CD4-positive, alpha-beta T cell (primary cell): ENCODE measurements around the gene LALBA. TPM values are rescaled to one million over a fixed set of nuclear protein-coding genes. Genes with fewer than 3 reads are reported as not detected.

Experiments used
- ATAC-seq: fragments of 200-7000 bp; cut with Tn5 transposase; one replicate; pipeline ENCODE4 v1.10.0; 2022; ENCODE audit warnings: mild to moderate bottlenecking; ENCODE audit not compliant: poor library complexity
- CTCF ChIA-PET: fragments of 350-600 bp; sonication (Branson Sonifier 250); formaldehyde crosslinking; loops from one replicate; lab custom pipeline; 2021; ENCODE audit warnings: antibody characterized with exemption, inconsistent platforms; lab: Charles Lee
- POLR2A ChIA-PET: fragments of 350-600 bp; sonication (Branson Sonifier 250); formaldehyde crosslinking; loops from one replicate; lab custom pipeline; 2021; ENCODE audit warnings: antibody characterized with exemption, inconsistent platforms; lab: Charles Lee
- DNase-seq, 14 experiments: peaks; one replicate each; pipeline ENCODE4 v3.0.0-alpha.2; 2013 to 2020; ENCODE audit warnings: mixed read lengths in 2 of 14
- H3K27ac ChIP-seq, 2 donors: one replicate each; pipeline versions ENCODE4 v1.5.1 to v1.7.0; 2013; ENCODE audit warnings: low read length in 2 of 2, low read depth in 1 of 2, mild to moderate bottlenecking in 1 of 2
- H3K27me3 ChIP-seq, 2 experiments: 1 replicate in 1 of 2; 2 replicates in 1 of 2; pipeline versions ENCODE4 v1.6.1 to v1.7.0; 2013; ENCODE audit warnings: low read length in 2 of 2, control low read depth in 1 of 2, mild to moderate bottlenecking in 1 of 2, moderate library complexity in 1 of 2; ENCODE audit not compliant: insufficient read depth in 2 of 2, control insufficient read depth in 1 of 2
- H3K36me3 ChIP-seq: one replicate; pipeline ENCODE4 v1.6.1; 2013; ENCODE audit warnings: low read length, control low read depth; ENCODE audit not compliant: insufficient read depth
- H3K4me1 ChIP-seq: one replicate; pipeline ENCODE4 v1.6.1; 2013; ENCODE audit warnings: low read length, control low read depth; ENCODE audit not compliant: insufficient read depth
- H3K4me3 ChIP-seq: one replicate; pipeline ENCODE4 v1.5.1; 2013; ENCODE audit warnings: mild to moderate bottlenecking, low read length, moderate library complexity
- H3K9me3 ChIP-seq, 2 experiments: 1 replicate in 1 of 2; 2 replicates in 1 of 2; pipeline versions ENCODE4 v1.6.1 to v1.7.0; 2013; ENCODE audit warnings: low read length in 2 of 2, mild to moderate bottlenecking in 2 of 2, control low read depth in 1 of 2, moderate library complexity in 1 of 2; ENCODE audit not compliant: control insufficient read depth in 1 of 2, insufficient read depth in 1 of 2
- H3K27ac Mint-ChIP-seq: one replicate; pipeline ENCODE4 v1.8.0; 2020; ENCODE audit warnings: mixed read lengths
- H3K27me3 Mint-ChIP-seq: one replicate; pipeline ENCODE4 v1.8.0; 2021; ENCODE audit warnings: mixed read lengths
- H3K36me3 Mint-ChIP-seq: one replicate; pipeline ENCODE4 v1.8.0; 2021; ENCODE audit warnings: low read depth, mixed read lengths
- H3K4me1 Mint-ChIP-seq: one replicate; pipeline ENCODE4 v1.8.0; 2021; ENCODE audit warnings: low read depth, mixed read lengths
- H3K4me3 Mint-ChIP-seq: one replicate; pipeline ENCODE4 v1.8.0; 2020; ENCODE audit warnings: mild to moderate bottlenecking, mixed read lengths
- H3K9me3 Mint-ChIP-seq: one replicate; pipeline ENCODE4 v1.8.0; 2020; ENCODE audit warnings: mixed read lengths
- intact Hi-C, 2 experiments: fragments of 100-400 bp; cut with DNase I in 1 of 2; cut with micrococcal nuclease in 1 of 2; formaldehyde crosslinking; loops; one replicate each; pipeline versions ENCODE4 v1.15.1 to v1.9.0; 2023 to 2025; cut with DNase I, micrococcal nuclease
- total RNA-seq, 174 experiments: library from RNA in 2 of 174; stranded (reverse) in 2 of 174; gene quantifications; one replicate each; pipeline ENCODE4 v1.2.3 and lab custom pipeline; 2021 to 2026
- TF ChIP-seq, protein P1 (sequence below): fragments of 200-600 bp; IDR thresholded peaks from one replicate; pipeline ENCODE4 v1.8.0; 2022; ENCODE audit warnings: antibody characterized with exemption, mild to moderate bottlenecking

LALBA gene
- total RNA-seq, 2 experiments from 2014 or later, result not detected

GRCh38 chr12:48583728-48584127 lies 13.9 kb upstream of the LALBA start:
- no peak overlapping the region for H3K4me3 Mint-ChIP-seq
- TF ChIP-seq, protein P1, sequence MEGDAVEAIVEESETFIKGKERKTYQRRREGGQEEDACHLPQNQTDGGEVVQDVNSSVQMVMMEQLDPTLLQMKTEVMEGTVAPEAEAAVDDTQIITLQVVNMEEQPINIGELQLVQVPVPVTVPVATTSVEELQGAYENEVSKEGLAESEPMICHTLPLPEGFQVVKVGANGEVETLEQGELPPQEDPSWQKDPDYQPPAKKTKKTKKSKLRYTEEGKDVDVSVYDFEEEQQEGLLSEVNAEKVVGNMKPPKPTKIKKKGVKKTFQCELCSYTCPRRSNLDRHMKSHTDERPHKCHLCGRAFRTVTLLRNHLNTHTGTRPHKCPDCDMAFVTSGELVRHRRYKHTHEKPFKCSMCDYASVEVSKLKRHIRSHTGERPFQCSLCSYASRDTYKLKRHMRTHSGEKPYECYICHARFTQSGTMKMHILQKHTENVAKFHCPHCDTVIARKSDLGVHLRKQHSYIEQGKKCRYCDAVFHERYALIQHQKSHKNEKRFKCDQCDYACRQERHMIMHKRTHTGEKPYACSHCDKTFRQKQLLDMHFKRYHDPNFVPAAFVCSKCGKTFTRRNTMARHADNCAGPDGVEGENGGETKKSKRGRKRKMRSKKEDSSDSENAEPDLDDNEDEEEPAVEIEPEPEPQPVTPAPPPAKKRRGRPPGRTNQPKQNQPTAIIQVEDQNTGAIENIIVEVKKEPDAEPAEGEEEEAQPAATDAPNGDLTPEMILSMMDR, result no peak
- POLR2A ChIA-PET, result no interaction called here
- Histone ChIP-seq H3K4me3 (no peak overlapping the region), H3K36me3 (no peaks in the 10 kb centered on the region), H3K9me3 (peaks cover 0 to 5% of the 10 kb centered on the region in 2 experiments), H3K4me1 (no peaks in the 10 kb centered on the region), H3K27ac (no peak overlapping the region), H3K27me3 (peaks cover 11 to 24% of the 10 kb centered on the region in 2 experiments)
- intact Hi-C loops, result no loop called here
- no peak for DNase-seq
- no peaks in the 10 kb centered on the region for H3K36me3 Mint-ChIP-seq
- H3K27ac Mint-ChIP-seq, result no peak overlapping the region
- H3K9me3 Mint-ChIP-seq, result no peaks in the 10 kb centered on the region
- CTCF ChIA-PET, result no interaction called here
- H3K4me1 Mint-ChIP-seq, result peaks cover 6% of the 10 kb centered on the region
- ATAC-seq, result no peak
- H3K27me3 Mint-ChIP-seq, result peaks cover 47% of the 10 kb centered on the region

- intact Hi-C loops, result no loop called here
- Histone ChIP-seq H3K27ac (no peak overlapping the region), H3K9me3 (no peaks in the 10 kb centered on the region), H3K4me3 (no peak overlapping the region), H3K36me3 (no peaks in the 10 kb centered on the region), H3K4me1 (no peaks in the 10 kb centered on the region), H3K27me3 (peaks cover 7 to 20% of the 10 kb centered on the region in 2 experiments)
- ChIA-PET CTCF (no interaction called here), POLR2A (no interaction called here)
- ATAC-seq (no peak), DNase-seq (no peak)
- Mint-ChIP-seq H3K36me3 (no peaks in the 10 kb centered on the region), H3K27ac (no peak overlapping the region), H3K9me3 (no peaks in the 10 kb centered on the region), H3K27me3 (peaks cover 28% of the 10 kb centered on the region), H3K4me3 (no peak overlapping the region), H3K4me1 (peaks cover 6% of the 10 kb centered on the region)
- TF ChIP-seq, protein P1, result no peak
These were observed 11.0 kb upstream of the LALBA start for GRCh38 chr12:48580831-48581230.

DNA sequence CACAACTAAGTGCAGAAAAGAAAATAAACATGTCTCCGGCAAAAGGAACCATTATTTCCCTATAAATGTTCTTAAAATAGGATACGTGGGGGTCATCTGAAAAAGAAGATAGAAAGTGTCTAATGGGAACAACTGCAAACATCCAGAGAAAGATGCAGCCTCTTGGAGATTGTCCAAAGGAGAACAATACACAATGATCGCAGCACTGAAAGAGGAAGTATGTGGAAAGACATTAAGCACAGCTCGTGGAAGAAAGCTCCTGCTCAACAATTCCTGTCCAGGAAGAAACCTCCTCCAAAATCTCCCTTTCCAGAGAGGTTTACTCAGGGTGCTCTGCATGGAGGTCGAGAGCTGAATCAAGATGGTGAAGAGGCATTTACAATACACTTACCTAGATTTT lies 2.5 kb upstream of the LALBA start:
- POLR2A ChIA-PET, result no interaction called here
- H3K27me3 Mint-ChIP-seq, result peaks cover 34% of the 10 kb centered on the region
- H3K27ac Mint-ChIP-seq, result no peak overlapping the region
- TF ChIP-seq, protein P1, result no peak
- CTCF ChIA-PET, result no interaction called here
- ATAC-seq (no peak), DNase-seq (no peak)
- Histone ChIP-seq H3K4me1 (no peaks in the 10 kb centered on the region), H3K36me3 (no peaks in the 10 kb centered on the region), H3K27ac (no peak overlapping the region), H3K27me3 (peaks cover 0 to 6% of the 10 kb centered on the region in 2 experiments), H3K9me3 (no peaks in the 10 kb centered on the region), H3K4me3 (no peak overlapping the region)
- no peak overlapping the region for H3K4me3 Mint-ChIP-seq
- H3K36me3 Mint-ChIP-seq, result no peaks in the 10 kb centered on the region
- no peaks in the 10 kb centered on the region for H3K4me1 Mint-ChIP-seq
- no peaks in the 10 kb centered on the region for H3K9me3 Mint-ChIP-seq
- intact Hi-C loops, result no loop called here
